Parathyroid adenoma (tissue), 2 donors: ENCODE measurements around the gene HES7.

Experiments used
- H2AFZ ChIP-seq: fragments of 300-600 bp; sonication (generic); one replicate; pipeline ENCODE4 v1.7.0; 2017; ENCODE audit warnings: antibody characterized with exemption, mild to moderate bottlenecking
- H3K27ac ChIP-seq: fragments of 300-600 bp; sonication (generic); one replicate; pipeline ENCODE4 v1.7.0; 2017
- H3K27me3 ChIP-seq: fragments of 300-600 bp; sonication (generic); one replicate; pipeline ENCODE4 v1.7.0; 2017; ENCODE audit warnings: low read length; ENCODE audit not compliant: control insufficient read depth, insufficient read depth
- H3K36me3 ChIP-seq: fragments of 300-600 bp; sonication (generic); one replicate; pipeline ENCODE4 v1.7.0; 2017; ENCODE audit warnings: low read length; ENCODE audit not compliant: control insufficient read depth, insufficient read depth
- H3K4me1 ChIP-seq: fragments of 300-600 bp; sonication (generic); one replicate; pipeline ENCODE4 v1.7.0; 2017; ENCODE audit warnings: control low read depth
- H3K4me2 ChIP-seq: fragments of 300-600 bp; sonication (generic); one replicate; pipeline ENCODE4 v1.7.0; 2017; ENCODE audit warnings: low read length
- H3K4me3 ChIP-seq: fragments of 300-600 bp; sonication (generic); one replicate; pipeline ENCODE4 v1.7.0; 2017; ENCODE audit warnings: low read depth, low read length
- H3K79me2 ChIP-seq: fragments of 300-600 bp; sonication (generic); one replicate; pipeline ENCODE4 v1.7.0; 2017; ENCODE audit warnings: control low read depth
- H3K9ac ChIP-seq: fragments of 300-600 bp; sonication (generic); one replicate; pipeline ENCODE4 v1.7.0; 2017; ENCODE audit warnings: mild to moderate bottlenecking
- H3K9me3 ChIP-seq: fragments of 300-600 bp; sonication (generic); one replicate; pipeline ENCODE4 v1.7.0; 2017; ENCODE audit warnings: low read length; ENCODE audit not compliant: control insufficient read depth
- TF ChIP-seq, protein P1 (sequence below): fragments of 300-600 bp; sonication (generic); IDR thresholded peaks from one replicate; pipeline ENCODE4 v1.7.0; 2017; ENCODE audit warnings: antibody characterized with exemption, mild to moderate bottlenecking
- donor health status: primary hyperparathyroidism.

The HES7 gene

GRCh38 chr17:8141045-8141444 is 17.1 kb upstream of the HES7 start:
- H3K27me3 ChIP-seq, result no peaks in the 10 kb centered on the region
- TF ChIP-seq, protein P1, sequence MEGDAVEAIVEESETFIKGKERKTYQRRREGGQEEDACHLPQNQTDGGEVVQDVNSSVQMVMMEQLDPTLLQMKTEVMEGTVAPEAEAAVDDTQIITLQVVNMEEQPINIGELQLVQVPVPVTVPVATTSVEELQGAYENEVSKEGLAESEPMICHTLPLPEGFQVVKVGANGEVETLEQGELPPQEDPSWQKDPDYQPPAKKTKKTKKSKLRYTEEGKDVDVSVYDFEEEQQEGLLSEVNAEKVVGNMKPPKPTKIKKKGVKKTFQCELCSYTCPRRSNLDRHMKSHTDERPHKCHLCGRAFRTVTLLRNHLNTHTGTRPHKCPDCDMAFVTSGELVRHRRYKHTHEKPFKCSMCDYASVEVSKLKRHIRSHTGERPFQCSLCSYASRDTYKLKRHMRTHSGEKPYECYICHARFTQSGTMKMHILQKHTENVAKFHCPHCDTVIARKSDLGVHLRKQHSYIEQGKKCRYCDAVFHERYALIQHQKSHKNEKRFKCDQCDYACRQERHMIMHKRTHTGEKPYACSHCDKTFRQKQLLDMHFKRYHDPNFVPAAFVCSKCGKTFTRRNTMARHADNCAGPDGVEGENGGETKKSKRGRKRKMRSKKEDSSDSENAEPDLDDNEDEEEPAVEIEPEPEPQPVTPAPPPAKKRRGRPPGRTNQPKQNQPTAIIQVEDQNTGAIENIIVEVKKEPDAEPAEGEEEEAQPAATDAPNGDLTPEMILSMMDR, result no peak
- H3K27ac ChIP-seq, result no peak overlapping the region
- H3K4me3 ChIP-seq, result no peak overlapping the region
- H3K9me3 ChIP-seq, result no peaks in the 10 kb centered on the region
- no peak overlapping the region for H3K9ac ChIP-seq
- H3K4me1 ChIP-seq, result peaks cover 5% of the 10 kb centered on the region
- no peak overlapping the region for H3K4me2 ChIP-seq
- H3K36me3 ChIP-seq, result no peaks in the 10 kb centered on the region
- no peaks in the 10 kb centered on the region for H3K79me2 ChIP-seq
- no peak overlapping the region for H2AFZ ChIP-seq

- TF ChIP-seq, protein P1, result no peak
- Histone ChIP-seq H3K4me3 (no peak overlapping the region), H3K36me3 (no peaks in the 10 kb centered on the region), H2AFZ (no peak overlapping the region), H3K79me2 (no peaks in the 10 kb centered on the region), H3K27ac (no peak overlapping the region), H3K4me2 (no peak overlapping the region), H3K9me3 (no peaks in the 10 kb centered on the region), H3K9ac (no peak overlapping the region), H3K4me1 (peaks cover 5% of the 10 kb centered on the region), H3K27me3 (no peaks in the 10 kb centered on the region)
Observed at GRCh38 chr17:8140065-8141029, 16.4 kb upstream of the HES7 start.

- Histone ChIP-seq H3K4me3 (peak overlapping the region; percentile 45), H3K79me2 (no peaks in the 10 kb centered on the region), H3K36me3 (no peaks in the 10 kb centered on the region), H3K4me1 (peaks cover 5% of the 10 kb centered on the region), H3K27ac (peak overlapping the region; percentile 86), H3K9me3 (no peaks in the 10 kb centered on the region), H2AFZ (peak overlapping the region; percentile 40), H3K9ac (no peak overlapping the region), H3K27me3 (no peaks in the 10 kb centered on the region), H3K4me2 (peak overlapping the region; percentile 65)
- TF ChIP-seq, protein P1, result peak; percentile 94
Observed at GRCh38 chr17:8138672-8139371, 14.9 kb upstream of the HES7 start.

DNA sequence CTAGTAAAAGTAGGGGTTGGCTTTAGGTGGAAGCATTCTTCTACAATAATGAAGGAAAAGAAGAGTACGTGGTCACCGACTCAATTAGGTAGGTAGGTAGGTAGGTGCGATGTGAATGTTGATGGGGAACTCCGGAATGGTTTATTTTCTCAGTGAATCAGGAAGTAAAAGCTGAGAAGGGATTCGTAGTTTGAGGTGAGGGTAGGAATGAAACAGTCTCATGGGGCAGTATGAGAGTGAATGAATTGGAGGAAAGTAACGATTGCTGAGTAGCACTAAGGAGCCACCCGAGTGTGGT is 14.4 kb upstream of the HES7 start:
- peak overlapping the region; percentile 65 for H3K4me2 ChIP-seq
- no peaks in the 10 kb centered on the region for H3K27me3 ChIP-seq
- no peaks in the 10 kb centered on the region for H3K79me2 ChIP-seq
- peaks cover 5% of the 10 kb centered on the region for H3K4me1 ChIP-seq
- no peaks in the 10 kb centered on the region for H3K9me3 ChIP-seq
- H3K27ac ChIP-seq, result peak overlapping the region; percentile 86
- H3K4me3 ChIP-seq, result peak overlapping the region; percentile 45
- H3K36me3 ChIP-seq, result no peaks in the 10 kb centered on the region
- peak overlapping the region; percentile 40 for H2AFZ ChIP-seq
- TF ChIP-seq, protein P1, result no peak
- H3K9ac ChIP-seq, result no peak overlapping the region
